ENCODE results near the gene OR5AU1.

DNA sequence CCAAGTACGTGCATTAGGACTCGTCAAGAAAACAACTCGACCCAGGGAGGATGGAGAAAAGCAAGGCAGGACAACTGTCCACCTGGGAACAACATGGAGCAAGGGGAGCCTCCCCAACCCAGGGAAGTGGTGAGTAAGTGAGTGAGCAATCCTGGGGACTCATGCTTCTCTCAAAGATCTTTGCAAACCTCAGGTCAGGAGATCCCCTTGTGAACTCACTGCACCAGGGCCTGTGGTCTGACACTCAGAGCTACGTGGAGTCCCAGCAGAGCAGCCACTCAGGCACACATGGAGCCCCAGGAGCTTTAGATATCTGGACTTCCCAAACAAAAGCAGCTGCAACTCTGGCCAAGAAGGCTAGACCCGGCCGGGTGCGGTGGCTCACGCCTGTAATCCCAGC lies 12.2 kb upstream of the OR5AU1 start:
- TF ChIP-seq, protein P1, sequence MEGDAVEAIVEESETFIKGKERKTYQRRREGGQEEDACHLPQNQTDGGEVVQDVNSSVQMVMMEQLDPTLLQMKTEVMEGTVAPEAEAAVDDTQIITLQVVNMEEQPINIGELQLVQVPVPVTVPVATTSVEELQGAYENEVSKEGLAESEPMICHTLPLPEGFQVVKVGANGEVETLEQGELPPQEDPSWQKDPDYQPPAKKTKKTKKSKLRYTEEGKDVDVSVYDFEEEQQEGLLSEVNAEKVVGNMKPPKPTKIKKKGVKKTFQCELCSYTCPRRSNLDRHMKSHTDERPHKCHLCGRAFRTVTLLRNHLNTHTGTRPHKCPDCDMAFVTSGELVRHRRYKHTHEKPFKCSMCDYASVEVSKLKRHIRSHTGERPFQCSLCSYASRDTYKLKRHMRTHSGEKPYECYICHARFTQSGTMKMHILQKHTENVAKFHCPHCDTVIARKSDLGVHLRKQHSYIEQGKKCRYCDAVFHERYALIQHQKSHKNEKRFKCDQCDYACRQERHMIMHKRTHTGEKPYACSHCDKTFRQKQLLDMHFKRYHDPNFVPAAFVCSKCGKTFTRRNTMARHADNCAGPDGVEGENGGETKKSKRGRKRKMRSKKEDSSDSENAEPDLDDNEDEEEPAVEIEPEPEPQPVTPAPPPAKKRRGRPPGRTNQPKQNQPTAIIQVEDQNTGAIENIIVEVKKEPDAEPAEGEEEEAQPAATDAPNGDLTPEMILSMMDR (IDR thresholded peaks at IDR 0.05) = no peak
- no peak for TF ChIP-seq POLR2AphosphoS5 (IDR thresholded peaks at IDR 0.05)
- TF ChIP-seq EP300 (IDR thresholded peaks at IDR 0.05) = no peak
